GM21717 (cell line): Measurements from ENCODE around the gene MLST8.

Experiments
- ATAC-seq: cut with Tn5 transposase; IDR thresholded peaks from one replicate; pipeline ENCODE4 v1.9.1; 2021; ENCODE audit warnings: mild to moderate bottlenecking, moderate library complexity; ENCODE audit not compliant: unreplicated experiment

MLST8 gene

DNA sequence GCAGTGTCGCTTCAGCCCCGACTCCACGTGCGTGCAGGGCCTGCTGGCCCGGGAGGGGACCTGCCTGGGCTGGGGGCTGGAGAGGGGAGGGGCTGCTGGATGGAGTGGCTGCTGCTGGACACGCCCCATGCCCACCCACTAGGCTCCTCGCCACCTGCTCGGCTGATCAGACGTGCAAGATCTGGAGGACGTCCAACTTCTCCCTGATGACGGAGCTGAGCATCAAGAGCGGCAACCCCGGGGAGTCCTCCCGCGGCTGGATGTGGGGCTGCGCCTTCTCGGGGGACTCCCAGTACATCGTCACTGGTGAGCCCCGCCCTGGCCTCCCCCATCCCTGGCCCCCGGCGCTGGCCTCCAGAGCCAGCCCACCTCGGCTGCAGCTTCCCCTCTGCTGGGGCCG, 3.1 kb downstream of the MLST8 start:
- no peak for ATAC-seq

DNA sequence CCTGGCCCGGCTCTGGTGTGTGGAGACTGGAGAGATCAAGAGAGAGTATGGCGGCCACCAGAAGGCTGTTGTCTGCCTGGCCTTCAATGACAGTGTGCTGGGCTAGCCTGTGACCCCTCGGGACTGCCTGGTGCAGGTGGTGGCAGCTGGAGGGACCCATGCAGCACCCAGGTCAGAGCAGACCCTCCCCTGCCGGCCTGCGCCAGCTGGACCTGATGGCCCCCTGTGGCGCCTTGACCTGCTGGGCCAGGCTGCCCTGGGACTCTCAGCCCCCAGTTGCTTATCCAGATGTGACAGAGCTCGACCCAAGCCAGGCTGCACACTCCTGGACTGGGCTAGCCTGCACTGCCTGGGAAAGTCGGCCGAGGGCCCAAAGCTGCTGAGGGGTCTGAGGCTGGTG, 3.5 kb downstream of the MLST8 start:
- ATAC-seq = no peak

DNA sequence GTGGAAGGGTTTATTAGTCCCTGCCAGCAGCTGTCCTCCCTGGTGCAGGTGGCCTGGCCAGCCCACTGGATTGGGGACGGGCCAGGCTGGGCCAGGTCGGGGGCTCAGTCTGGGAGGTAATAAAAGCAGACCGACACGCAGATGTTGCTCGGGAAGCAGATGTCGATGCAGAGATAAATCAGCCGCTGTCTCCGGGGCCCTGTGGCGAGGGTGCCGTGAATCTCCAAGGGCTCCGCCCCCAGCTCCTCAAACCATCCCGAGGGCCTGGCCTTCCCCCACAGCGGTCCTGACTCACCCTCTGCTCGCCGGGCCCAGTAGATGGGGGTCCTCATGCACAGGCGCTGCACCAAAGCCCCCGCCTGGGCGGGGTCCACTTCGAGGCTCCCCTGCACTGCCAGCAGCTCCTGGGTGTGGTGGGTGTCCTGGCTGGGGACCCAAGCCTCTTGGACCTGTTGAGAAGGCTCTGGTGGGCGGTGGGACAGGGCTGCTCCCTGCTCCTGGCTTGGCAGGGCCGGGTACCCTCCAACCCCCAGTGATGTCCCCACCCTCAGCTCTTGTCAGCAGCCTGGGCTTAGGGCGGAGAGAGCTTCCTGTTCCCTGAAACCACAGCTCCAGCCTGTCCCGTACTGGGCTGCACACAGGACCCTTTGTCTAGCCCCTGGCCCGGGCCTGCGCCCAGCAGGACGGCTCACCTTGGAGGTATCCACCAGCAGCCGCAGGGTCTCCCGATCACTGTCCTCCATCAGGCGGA, 4.2 kb downstream of the MLST8 start:
- ATAC-seq = no peak

DNA sequence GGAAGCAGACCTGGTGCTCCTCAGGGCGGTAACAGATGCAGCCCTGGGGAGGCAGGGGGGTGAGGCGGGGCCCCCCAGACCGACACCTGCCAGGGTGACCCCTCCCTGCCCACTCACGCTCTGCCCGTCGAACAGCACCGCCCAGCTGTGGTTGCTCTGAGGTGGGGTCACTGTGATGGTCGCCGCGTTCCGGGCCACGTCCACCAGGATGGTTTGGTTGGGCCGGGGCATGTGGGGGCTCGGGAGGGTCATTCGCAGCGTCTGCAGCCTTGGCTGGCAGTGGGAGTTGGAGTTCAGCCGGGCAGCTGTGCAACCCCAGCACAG, 4.7 kb downstream of the MLST8 start:
- no peak for ATAC-seq

DNA sequence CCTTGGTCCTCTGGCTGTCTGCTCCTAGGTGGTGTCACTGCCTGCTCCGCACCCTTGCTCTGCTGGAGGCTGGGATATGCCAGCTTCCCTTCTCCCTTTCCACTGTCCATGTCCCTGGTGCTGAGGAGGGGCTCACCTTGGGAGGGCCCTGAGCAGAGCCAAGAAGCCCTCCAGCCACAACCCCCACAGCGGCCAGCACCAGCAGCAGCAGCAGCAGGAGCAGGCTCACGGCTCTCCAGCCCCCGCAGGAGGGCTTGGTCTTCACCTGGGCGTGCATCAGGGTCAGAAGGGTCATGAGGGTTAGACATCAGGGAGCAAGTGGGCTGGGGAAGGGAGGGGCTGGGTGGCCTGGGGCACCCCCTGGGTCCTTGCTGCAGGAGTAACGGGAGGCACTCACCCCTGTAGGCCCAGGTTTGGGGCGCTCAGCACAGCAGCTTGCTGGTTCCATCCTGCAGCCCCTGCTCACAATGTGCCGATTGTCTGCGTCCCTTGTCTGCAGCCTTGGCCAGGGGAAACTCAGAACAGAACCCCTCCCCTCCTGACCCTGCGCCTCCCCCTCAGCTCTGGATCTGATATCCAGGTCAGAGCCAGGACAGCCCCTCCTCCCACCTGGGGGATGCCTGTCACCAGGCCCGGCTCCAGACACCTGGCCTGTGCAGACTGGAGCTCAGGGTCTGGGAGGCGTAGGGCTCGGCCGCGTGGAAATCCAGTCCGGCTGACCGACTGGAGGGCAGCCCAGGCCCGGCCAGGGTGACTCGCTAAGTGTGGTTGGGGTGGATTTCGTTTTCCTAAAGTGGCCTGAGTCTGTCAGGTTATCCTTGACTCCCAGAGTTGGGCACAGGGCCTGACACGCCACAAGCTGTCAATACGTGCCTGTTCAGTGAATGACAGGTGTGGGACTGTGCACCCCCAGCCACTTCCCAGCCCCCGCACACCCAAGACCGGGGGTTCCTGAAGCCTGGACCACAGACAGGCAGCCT, 5.4 kb downstream of the MLST8 start, which contains the start of gene BRICD5:
TSS of gene BRICD5 (minus strand) at position 478 of the 980 bp plus-strand sequence. CDS start at position 448, 30 bp downstream.
- no peak for ATAC-seq

DNA sequence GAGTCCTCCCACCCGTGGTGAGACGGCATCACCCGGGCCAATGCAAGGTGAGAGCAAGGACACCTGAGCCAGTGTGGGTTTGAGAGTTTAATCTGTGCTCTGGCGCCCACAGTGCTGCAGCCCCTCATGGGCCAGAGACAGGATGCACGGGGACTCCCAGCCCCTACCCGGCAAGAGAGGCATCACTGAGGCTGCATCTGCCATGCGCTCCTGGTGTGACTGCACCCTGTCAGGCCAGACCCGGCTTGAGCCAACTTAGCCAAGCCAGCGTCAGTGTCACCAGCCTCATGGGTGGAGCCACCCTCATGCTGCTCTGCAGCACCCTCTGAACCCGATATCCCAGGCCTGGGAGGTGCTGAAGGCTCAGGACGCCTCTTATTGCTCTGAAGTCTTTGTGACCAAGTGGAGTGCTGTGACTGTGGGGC, 6.7 kb downstream of the MLST8 start:
- no peak for ATAC-seq

DNA sequence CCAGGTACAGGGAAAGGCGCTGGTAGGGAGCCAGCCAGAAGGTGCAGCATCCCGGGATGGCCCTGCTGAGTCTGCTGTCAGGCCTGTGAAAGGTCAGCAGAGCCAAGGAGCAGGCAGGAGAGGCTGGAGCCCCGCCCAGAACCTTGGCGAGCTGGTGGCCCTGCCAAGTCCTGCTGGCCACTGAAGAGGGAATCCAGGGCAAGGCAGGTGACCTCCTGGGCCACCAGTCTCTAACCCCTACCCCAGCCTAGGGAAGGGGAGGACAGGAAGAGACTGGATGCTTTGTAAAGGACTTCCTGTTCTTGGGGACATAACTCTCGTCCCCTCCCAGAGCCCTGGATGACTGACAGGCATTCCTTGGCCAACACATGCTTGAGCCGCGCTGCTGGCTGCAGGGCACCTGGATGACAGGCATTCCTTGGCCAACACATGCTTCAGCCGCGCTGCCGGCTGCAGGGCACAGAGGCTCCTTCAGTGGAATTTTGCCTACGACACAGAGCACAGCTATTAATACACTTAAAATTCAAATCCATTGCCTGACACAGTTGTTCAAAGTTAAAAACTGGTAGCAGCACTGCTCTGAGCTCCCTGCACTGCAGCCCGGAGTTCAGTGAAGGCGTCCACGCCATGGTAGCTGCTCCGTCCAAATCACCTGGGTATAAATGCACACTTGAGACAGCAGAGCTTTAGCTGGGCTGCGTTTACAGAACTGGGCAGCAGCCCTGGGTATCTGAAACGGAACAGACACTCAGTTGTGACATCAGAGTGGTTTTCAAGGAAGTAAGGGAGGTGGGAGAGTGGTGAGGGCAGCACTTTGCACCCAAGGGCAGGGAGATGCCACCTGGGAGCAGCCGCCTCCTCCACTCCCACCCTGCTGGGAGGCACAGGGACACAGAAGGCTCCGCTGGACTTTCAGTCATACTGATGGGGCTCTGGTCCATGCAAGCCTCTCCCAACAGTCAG, 7.4 kb downstream of the MLST8 start:
- ATAC-seq = no peak

DNA sequence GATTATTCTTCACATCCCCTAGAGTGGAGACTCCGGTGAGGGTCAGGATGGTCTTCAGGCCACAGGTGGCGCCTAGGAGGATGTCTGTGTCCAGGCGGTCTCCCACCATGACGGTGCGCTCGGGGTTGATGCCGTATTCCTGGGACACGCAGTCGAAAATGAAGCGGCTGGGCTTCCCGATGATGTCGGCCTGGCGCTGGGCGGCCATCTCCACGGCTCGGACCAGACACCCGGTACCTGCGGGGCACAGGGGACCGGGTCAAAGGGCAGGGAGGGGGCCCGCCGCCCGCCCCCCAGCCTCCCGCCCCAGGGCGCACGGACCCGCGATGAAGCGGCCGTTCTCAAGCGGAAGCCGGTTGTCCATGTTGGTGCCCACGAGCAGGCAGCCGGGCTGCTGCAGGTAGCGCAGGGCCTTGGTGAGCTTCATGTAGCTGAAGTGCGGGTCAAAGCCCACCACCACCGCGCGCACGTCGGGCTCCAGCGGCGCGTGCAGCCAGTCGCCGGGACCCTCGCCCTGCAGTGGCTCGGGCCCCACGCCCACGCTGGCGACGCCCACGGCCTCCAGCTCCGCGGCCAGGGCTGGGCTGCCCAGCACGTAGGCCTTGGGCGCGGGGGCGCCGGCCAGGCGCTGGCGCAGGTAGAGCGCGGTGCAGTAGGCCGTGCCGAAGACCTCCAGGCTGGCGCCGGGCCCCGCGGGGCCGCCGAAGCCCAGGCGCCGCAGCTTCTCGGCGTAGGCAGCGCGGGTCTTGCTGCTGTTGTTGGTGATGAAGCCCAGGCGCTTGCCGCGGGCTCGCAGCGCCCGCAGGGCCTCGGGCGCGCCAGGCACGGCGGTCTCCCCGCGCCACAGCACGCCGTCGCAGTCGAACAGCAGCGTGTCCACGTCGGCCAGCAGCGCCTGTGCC, 8.8 kb downstream of the MLST8 start:
- ATAC-seq = peak; percentile 13

DNA sequence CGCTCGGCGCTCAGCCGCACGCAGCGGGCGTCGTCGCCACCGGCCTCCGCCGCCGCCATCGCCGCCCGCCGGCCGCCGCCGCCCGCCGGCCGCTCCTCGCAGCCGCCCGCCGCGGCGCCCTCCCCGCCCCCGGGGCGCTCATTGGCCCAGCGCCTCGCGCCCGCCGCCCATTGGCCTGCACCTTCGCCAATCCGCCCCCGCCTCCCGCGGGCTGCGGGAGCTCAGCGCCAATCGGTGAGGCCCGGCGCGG, 9.4 kb downstream of the MLST8 start, which contains the start of gene PGP:
TSS of gene PGP (minus strand) at position 122 of the 250 bp plus-strand sequence. CDS start at position 59, 63 bp downstream.
- peak; percentile 70 for ATAC-seq

DNA sequence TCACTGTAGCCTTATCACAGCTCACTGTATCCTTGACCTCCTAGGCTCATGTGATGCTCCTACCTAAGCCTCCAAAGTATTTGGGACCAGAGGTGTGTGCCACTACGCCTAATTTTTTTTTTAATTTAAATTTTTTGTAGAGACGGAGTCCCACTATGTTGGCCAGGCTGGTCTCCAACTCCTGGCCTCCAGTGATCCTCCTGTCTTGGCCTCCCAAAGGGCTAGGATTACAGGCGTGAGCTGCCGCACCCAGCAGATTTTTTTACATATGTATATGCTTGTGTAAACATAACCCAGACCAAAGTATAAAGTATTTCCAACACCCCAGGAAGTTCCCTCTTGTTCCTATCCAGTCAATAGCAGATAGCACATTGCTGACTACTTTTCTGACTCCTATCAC, 11.1 kb downstream of the MLST8 start:
- no peak for ATAC-seq

DNA sequence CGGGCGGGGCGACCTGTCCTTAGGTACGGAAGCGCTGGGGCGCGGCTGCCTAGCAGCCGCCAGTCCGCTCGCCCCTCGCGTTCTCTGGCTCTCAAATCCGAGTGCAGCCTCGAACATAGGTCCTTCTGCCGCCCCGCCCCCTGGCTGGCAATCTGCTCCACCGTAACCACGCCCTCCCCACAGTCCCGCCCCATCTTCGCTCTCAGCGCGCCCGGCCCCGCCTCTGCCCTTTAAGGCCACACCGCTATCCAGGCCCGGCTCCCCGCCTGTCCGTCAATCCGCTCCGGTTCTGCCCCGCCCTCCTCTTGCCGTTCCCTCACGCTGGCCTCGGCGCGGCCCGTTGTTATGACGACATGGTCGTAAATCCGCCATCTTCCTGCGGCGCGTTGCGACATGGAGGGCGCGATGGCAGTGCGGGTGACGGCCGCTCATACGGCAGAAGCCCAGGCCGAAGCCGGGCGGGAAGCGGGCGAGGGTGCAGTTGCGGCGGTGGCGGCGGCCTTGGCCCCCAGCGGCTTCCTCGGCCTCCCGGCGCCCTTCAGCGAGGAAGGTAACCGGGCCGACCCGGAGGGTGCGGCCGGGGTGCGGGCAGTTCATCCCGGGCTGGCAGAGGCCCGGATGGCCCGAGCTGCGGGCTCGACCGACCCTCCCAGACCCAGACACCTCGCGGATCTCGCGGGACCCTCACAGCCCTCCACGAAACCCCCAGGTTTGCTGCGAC, 18.1 kb downstream of the MLST8 start, which contains the start of gene E4F1:
TSS of gene E4F1 (plus strand) at position 371 of the 721 bp plus-strand sequence. CDS start at position 394, 23 bp downstream.
- peak; percentile 83 for ATAC-seq

DNA sequence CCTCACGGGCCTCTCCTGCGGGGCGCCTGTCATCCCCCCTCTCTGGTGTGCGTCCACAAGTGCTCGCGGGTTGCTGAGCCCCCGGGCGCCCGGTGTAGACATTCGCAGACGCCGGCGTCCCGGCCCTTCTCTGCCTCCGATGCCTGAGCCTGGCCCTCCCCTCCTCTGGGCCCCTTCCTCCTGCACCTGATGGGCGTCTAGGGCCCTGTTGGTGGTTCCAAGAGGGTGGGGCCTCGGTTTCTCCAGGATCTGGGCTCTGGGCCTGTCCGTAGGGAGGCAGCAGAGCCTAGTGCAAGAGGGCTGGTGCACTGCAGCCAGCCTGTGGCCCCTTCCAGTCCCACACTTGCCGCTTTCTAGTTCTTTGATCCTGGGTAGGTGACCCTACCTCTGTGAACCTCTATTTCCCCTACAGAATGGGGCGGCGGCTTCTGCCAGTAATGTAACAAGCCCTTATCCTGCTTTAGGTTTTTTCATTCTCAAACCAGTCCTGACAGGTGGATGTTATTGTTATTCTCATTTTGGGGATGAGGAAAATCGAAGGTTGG, 18.8 kb downstream of the MLST8 start:
- ATAC-seq = no peak

DNA sequence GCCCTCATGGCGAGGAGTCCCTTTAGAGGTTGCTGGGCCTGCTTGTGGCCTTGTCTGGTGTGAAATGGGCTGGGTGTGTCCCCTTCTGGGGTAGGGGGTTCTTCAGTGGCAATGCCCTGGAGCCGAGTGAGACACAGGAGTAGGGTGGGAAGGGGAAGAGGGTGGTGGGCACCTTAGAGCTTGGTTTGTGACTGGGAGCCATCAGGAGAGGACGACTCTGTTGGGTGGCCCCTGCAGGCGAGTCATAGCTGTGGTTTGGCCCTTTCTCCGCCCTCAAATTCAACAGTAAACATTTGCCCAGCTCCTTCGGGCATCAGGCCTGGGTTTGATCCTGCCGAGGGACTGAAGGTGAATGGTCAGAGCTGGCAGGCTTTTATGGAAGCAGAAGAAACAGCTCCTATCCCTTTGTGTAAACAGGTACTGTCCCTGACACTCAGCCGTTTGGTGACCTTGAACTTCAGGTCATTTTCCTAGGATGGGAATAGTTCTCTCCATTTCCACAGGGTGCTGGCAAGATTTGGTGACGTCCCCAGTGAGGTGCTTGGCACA, 21.1 kb downstream of the MLST8 start:
- no peak for ATAC-seq

DNA sequence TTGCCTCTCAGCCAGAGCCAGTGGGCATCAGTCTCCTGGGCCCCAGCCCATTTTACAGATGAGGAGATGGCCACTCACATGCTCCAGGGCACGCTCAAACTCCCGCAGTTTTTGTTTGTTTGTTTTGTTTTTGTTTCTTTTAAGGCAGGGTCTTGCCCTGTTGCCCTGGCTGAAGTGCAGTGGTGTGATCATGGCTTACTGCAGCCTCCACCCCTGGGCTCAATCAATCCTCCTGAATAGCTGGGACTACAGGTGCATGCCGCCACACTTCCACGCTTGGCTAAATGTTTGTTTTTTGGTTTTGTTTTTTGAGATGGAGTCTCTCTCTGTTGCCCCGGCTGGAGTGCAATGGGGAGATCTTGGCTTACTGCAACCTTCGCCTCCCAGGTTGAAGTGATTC, 21.7 kb downstream of the MLST8 start:
- ATAC-seq = no peak

DNA sequence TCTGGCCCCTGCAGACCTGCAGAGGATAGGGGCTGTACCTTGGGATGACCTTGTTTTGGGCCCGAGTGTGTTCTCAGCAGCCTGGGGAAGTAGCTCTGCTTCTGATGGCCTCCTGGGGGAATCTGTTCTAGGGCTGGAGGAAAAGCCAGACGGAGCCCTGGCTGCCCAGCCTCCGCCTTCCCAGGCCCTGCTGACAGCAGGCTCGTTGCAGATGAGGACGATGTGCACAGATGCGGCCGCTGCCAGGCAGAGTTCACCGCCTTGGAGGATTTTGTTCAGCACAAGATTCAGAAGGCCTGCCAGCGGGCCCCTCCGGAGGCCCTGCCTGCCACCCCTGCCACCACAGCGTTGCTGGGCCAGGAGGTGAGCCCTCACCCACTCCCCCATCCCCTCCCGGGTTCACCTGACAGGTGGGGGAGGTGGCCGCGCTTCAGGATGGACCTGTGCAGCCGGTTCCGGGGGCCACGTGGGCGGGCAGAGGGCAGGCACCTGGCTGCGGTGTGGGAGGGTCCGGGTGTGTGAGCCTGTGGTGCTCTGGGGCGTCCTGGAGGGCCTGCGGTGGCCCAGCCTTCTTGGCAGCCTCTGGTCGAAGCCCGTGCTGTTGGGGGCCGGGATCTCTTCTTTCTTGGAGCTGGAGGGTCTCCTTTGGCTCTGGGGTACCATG, 23.0 kb downstream of the MLST8 start:
- ATAC-seq = no peak

DNA sequence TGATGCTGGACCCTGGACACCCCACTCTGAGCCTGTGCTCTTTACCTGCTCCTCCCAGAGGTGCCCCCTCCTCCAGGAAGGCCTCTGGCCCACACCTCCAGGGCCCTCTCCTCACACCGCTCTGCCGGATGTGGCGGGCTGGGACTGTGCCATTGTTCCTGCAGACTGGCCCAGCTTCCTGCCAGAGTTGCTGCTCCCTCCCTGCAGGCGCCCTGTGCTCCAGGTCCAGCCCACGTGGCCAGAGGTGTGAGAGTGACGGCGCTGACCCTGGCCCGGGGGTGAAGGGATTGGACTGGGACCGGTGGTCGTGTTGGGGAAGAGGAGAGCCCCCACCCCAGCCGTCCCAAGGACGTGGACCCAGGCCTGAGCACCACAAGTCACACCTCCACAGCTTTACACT, 23.8 kb downstream of the MLST8 start:
- ATAC-seq = no peak

DNA sequence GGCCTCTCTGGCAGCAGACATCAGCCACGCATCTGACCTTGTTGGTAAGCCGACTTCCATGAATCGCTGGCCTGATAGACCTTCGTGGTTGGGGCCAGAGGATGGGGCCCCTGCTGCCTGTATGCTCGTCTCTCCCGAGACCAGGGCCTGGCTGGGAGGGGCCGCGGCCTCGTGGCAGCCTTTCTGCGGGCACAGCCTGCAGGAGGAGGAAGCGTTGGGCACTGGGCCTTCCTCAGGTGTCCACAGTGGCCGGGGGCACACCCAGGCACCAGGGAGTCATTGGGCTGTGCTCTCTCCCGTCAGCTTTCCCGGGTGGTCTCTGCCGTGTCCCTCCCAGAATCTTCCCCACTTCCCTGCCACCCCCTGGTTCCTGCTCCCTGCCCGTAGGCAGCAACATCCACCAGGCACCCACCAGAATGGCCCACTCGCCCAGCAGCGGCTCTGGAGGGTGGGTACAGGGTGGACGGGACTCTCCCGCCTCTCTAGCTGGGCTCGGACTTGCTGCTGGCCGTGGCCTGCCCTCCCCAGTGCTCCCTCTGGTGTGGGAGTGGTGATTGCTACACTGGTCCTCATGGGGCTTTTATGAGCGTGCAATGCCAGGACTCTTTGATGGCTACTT, 24.5 kb downstream of the MLST8 start:
- no peak for ATAC-seq

DNA sequence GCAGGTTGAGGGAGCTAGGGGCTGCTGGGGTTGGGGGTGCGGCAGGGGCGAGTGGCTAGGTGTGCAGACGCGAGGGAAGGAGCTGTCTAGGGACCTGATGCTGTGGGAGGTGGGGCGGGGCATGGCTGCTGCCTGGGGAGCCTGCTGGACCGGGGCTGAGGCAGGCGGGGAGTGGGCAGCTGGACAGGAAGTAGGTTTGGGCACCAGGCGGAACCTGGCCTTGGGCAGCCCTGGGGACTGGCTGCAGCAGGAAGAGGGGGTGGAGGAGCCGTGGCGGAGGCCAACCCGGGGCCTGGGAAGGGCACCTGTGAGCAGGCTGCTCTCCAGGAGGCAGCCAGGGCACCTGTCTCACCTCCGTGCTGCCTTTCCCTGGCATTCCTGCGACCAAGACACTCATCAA, 25.1 kb downstream of the MLST8 start:
- no peak for ATAC-seq
